GM11168 (cell line): ENCODE measurements around the gene SYCP3.

ENCODE experiments used
- in situ Hi-C: fragments of 300-500 bp; cut with MboI; formaldehyde crosslinking; loops from one replicate; pipeline ENCODE4 v1.12.0; 2022; ENCODE audit warnings: low sequenced_read_pairs; ENCODE audit not compliant: unreplicated experiment

SYCP3 gene

DNA sequence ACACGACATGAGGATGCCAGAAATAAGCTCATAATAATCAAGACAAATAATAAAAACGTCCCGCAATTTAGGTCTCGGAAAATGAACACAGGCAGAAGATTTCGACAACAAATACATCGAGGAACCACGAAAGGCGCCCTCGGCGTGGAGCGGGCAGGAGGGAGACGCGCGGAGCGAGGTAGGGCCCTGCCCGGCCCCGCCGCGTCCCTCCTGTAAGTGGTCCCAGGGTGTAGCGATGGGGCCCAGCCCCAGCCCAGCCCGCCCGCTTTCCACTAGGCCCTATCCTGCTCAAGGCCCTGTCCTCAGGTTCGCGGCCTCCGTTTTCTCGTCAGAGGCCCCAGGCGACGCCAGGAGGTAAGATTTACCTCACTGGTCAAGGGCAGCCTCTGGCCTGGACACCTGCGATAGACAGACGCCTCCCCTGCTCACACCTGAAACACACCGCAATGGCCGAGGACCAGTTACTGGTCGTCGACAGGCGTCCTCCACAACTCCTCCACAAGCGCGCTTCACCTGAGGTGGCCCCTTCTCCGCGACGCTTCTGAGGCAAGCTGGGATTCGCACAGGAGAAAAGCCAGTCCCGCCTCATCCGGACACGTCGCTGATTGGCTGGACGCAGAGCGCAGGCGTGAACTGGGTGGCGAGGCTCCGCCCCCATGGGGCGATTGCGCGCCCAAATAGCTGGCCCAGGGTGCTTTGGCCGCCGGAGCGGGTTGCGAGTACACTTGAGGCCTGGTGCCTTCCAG is at the start of gene SYCP3:
TSS of gene SYCP3 (minus strand) at position 543 of the 746 bp plus-strand sequence. CDS start 1,527 bp downstream, outside the sequence.
- in situ Hi-C loops: no loop called here

DNA sequence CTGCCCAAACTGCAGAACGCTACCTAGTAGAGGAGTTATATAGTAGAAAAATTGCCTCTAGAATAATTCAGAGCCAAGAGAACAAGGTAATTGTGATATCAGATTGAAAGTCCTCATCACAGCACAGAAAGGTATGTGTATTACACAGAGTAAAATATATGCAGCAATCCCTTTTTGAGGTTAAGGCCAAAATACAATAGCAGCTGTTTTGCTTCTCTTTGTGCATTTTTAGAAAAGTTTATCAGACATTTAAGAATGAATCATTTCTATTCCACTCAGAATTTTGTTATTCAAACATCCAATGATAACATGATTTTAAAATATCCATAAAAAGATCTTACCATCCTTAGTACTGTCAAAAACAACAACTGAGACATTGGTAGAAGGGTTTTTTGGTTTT is 46.4 kb upstream of the SYCP3 start:
- in situ Hi-C loops: no loop called here

DNA sequence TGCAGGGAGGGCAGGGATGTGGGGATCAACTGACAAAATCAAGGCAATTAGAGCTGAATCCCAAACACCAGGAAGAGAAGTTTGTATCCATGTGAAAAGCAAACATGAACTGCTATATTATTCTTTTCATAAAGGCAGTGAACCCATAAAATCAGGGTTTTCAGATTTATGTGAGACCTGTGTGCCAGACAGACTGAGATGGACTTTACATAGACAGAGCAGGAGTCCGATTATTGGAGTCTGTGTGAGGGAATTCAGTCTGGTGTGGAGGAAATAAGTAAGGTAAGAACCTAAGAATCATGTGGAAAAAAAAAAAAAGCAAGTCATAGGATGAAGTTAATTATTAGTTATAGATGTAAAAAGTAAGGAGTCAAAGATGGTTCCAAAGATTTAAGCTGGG is 45.1 kb upstream of the SYCP3 start:
- in situ Hi-C loops: no loop called here

DNA sequence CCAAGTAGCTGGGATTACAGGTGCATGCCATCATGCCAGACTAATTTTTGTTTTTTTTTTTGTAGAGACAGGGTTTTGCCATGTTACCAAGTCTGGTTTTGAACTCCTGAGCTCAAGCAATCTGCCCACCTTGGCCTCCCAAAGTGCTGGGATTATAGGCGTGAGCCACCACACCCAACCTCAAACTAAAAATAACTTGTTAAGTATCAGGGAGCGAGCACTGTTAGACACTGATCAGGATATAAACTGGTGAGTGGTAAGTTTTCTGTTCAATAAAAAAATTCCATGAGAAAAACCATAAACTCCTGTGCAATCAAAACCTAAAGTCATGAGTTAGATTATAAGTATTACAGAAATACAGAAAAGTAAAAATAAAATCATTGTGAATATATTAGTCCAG is 44.6 kb upstream of the SYCP3 start:
- in situ Hi-C loops: no loop called here

DNA sequence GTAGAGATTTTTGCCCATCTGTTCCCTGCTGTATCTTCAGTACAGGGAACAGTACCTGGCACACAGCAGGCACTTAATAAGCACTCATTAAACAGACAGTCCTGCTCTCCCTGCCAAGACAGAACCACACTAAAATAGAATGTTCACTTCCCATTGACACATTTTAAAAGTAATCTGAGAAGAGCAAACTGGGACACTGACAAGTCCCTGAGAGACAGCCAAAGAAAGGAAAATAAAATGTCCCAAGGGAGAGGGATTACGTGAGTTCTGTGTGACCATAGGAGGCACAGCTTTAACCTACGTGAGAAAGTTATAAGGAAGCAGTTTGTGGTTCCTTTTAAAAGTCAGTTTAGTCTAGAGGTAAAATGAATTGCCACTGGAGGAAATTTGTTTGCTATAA is 43.9 kb upstream of the SYCP3 start:
- in situ Hi-C loops: no loop called here

DNA sequence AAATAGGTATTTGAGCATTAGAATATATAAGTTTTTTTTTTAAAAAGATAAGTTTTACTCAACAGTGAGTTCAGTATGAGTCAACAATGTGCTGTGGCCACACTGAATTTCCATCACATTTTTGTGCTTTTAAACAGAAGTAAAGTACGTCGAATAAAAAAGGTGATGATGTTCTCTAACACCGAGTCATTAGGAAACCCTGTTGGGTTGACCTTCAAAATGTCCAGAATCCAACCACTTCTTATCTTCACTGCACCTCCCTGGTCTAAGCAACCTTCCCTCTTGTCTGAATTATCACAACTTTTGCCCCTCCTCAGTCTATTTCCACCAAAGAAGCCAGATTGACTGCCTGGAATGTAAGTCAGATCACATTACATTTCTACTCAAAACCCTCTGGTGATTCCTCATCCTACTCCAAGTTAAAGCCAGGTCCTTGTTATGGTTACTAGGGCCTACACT is 43.0 kb upstream of the SYCP3 start:
- in situ Hi-C loops: no loop called here

DNA sequence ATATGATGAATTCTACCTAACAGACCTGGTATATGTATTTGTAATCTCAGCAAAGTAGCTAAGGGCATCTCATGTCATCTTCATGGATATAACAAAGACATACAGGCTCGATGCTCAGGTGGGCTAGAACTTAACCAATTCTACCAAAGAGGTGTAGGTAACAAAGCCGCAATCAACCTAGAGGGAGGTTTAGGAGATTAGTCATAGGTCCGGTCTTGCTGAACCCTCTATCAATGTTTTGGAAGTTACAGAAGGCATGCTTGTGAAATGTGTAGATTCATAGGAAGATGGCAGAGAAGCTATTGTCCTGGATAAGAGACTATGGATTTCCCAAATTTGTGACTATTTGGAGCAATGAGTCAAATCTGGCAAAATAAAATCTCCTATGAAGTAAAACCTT is 42.6 kb upstream of the SYCP3 start:
- in situ Hi-C loops: no loop called here

DNA sequence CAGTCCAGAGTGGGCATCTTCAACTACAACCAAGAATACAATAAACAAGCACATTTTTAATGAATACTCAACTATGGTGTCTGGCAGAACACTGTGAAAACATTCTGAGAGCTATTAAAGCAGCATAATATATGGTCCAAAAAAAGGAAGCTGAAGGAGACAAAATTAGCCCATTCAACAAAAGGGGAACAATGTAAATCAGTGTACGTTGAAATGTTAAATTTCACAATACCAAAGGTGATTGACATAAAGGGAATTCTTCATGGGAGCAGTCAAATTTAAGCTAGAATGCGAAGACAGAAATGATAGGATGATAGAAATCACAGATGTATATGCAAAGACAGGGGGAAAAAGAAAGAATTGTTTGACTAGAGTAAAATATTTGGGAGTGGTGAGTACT is 41.3 kb upstream of the SYCP3 start:
- in situ Hi-C loops: no loop called here

DNA sequence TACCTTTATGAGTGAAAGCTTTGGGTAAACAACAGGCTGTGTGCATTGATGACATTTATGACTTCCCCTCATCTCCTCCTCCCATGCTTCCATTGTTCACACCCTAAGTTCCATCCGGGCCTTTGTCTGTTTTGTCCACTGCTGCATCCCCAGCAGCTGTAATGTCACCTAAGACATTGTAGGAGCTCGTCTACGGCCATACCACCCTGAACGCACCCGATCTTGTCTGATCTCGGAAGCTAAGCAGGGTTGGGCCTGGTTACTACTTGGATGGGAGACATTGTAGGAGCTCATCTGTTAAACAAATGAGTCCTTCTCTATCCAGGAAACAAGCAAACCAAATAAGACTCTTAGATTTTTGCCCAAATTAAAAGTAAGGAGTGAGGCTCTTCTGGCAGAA is 40.4 kb upstream of the SYCP3 start:
- in situ Hi-C loops: loop anchor here (5.0 kb wide), 1 partner anchor 53 kb away; the partner anchor contains the start of gene GNPTAB

DNA sequence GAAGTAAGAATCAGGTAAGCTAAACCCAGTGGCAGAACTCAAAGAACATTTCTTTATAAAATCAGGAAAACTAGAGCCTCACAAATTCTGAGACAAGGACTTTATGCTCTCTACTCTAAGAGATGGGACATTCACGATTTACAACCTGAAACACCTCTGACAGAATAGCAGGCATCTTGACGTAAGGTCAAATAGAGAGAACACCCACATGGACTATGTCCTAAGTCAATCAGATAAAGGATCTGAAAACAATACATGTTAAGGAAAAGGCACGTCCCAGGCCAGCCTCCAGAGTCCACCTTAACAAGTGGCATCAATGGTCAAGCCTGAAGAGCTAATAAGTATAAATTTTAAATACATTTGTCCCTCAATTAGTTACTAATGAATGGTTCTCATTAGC is 39.9 kb upstream of the SYCP3 start:
- in situ Hi-C loops: loop anchor here (5.0 kb wide), 1 partner anchor 53 kb away; the partner anchor contains the start of gene GNPTAB

DNA sequence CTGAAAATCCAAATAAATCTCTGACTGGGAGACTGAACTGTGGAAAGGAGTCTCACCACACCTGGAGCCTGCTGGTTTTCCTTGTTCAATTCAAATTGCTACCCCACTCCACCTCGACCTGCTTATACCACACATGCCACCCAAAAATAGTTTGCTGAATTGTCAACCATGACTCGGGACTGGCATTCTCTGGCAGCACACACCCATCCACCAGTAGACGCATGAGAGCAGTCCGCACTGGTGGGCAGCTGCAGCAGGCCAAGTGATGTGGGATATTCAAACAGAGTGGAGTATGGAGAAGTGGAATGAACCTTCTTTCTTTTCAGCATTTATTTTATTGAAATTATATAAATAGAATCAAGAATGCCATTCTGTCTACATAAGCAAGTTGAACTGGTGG is 38.7 kb upstream of the SYCP3 start:
- in situ Hi-C loops: loop anchor here (5.0 kb wide), 1 partner anchor 54 kb away; the partner anchor contains the start of gene GNPTAB

DNA sequence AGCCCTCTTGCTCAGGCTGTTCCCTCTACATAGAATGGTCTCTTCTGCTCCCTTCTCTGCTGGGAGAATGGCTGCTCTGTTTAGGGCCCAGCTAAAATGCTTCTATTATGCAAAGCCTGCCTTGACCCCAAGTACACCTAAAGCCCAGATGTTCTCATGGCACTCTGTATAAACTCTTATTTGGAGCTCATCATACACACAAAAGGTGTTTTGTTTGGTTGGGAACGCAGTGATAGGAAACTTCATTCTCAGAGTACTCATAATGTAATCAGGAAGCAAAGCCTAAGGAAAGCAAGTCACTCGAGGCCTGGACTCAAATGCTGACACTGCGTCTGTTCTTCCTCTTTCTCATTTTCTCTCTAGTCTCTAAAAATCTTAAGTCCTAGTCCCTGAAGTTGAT is 38.2 kb upstream of the SYCP3 start:
- in situ Hi-C loops: loop anchor here (5.0 kb wide), 1 partner anchor 55 kb away; the partner anchor contains the start of gene GNPTAB

DNA sequence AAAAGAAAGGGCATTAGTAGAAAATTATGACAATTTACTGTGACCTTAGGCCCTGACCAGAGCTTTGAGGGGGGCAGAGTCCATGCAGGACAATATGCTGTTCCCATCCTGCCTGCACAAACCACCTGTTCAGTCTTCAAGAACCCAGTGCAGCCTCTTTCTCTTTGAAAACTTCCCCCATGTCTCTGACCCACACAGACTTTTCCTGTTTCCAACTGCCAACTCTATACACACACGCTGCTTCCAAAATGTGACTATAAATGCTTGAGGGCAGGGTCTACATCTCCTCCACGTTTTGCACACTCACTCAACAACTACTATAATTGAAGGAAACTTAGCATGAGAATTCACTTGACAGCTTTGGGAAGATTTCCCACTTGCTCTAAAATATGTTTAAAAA is 36.6 kb upstream of the SYCP3 start:
- in situ Hi-C loops: loop anchor here (5.0 kb wide), 1 partner anchor 56 kb away; the partner anchor contains the start of gene GNPTAB

DNA sequence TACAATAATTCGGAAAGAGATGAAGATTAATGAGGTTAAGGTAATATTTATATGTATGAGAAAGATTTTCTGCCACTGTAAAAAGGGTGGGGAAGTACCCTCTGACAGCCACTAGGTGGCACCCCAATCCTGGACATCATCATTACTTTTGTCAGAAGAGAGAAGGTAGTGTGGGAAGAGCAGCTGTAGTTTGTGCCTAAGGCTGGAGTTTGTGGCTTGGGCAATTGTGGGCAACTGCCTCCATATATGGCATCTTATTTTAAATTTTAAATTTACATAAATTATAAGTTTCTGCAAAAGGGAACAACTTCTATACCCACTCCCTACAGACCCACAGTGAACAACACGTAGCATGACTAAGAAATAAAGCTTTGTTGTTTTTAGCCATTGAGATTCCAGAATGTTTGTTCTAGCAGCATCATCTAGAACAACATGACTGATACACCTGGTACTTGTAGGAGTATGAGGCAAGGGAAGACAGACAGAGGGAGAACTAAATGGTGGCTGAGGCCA is 34.4 kb upstream of the SYCP3 start:
- in situ Hi-C loops: no loop called here

DNA sequence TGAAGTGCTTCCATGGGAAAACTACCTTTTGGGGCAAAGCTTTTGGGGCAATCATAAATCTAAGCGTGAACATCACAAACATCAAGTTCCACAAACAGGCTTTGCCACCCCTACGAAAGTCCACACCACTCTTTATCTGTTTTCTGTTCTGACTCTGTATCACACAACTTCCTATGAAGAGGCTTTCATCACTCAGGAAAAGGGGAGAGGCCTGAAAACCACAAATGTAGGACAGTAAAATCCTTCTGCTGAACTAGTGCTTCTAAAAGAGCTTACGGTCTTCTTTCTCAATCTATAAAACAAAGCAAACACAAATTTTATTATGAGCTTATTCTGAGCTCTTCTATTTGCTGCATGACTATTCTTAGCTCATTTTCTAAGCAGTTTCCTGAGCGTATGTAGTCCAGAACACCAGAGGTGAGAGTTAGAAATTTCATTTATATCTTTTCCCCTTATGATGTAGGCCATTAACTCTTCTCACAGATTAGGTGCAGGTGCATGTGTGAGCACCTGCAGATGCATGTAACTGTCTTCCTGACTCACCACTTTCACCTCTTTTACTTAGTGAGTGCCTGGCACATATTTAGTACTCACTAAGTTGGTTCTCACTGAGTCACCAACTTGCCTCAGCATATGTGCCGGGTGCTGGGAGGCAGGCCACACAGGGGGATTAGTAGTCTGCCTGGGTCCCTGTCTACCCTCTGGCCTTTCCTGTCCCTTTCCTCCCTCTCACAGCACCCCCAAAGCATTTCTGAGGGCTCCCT is 32.9 kb upstream of the SYCP3 start:
- in situ Hi-C loops: no loop called here

DNA sequence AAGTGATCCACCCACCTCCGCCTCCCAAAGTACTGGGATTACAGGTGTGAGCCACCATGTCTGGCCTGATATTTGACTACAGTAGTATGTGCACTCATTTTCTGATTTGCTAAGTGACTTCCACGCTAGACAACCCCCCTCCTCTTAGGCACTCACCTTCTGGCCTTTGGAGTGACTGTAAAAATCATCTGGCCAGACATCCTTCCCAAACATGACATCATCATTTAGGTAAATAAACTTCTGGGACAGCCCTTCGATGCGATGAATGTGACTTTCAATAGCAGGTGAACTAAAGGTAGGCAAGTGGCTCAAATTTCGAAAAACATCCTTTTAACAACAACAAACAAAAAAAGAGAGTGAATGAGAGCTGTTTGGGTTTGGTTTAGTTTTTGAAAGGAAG is 30.6 kb upstream of the SYCP3 start:
- in situ Hi-C loops: loop anchor here (5.0 kb wide), 1 partner anchor 353 kb away; no protein-coding TSS in a partner anchor

DNA sequence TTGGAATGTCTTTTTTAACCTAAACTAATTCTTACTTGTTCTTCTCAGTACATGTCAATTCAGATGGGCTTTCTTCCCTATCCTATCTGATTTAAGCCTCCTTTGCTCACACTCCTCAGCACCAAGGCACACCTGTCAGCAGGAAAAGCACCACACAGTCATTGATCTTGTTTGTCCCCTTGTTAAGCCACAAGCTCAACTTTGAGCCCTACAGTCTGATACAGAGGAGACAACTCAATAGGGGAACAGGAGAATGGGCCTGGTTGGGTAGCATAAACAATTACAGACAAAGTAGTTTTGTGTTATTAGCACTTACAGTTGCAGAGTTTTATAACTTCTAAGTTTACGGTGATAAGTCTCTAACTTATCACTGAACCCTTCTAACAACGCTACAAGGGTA is 29.5 kb upstream of the SYCP3 start:
- in situ Hi-C loops: loop anchor here (5.0 kb wide), 1 partner anchor 351 kb away; no protein-coding TSS in a partner anchor

DNA sequence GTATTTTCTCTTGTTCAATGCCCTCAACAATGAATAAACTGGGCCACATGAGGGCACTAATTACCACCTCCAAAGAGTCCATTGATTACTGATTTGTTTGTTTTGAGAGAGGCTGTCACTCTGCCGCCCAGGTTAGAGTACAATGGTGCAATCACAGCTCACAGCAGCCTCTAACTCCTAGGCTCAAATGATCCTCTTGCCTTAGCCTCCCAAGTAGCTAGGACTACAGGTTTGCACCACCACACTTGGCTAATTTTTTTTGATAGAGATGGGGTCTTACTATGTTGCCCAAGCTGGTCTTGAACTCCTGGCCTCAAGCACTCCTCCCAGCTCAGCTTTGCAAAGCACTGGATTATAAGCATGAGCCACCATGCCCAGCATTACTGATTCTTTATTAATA is 28.3 kb upstream of the SYCP3 start:
- in situ Hi-C loops: loop anchor here (5.0 kb wide), 1 partner anchor 350 kb away; no protein-coding TSS in a partner anchor

DNA sequence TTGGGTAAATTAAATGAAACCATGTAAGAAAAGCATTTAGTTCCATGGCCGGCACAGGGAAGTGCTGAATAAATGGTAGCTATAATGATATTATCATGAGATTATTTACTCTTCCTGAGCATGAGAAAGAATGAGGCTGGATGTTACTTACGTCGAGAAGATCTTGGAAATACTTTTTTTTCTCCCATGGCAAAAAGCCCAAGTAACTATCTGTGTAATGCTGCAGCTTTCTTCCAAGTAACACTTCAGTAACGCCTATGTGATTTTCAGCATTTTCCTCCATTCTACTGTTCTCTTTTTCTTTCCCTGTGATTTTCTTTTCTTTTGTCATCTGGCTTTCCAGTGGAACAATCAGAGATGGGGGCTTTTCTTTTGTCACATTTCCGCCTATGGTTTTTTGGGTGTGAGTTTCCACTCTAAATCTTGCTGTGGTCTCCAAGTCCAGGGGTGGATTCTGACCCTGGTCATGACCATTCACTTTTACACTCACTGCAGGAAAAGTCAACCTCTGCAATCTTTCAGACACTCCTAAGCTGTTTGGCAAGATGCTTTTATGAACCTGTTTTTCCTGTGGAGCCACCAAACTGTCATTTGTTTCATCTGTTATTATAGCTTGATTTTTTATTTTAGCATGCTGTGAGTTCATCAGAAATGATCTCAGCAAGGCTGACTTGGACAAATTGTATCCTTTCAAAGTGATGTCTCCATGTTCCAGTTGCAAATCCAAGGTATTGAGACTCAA is 25.0 kb upstream of the SYCP3 start:
- in situ Hi-C loops: no loop called here

DNA sequence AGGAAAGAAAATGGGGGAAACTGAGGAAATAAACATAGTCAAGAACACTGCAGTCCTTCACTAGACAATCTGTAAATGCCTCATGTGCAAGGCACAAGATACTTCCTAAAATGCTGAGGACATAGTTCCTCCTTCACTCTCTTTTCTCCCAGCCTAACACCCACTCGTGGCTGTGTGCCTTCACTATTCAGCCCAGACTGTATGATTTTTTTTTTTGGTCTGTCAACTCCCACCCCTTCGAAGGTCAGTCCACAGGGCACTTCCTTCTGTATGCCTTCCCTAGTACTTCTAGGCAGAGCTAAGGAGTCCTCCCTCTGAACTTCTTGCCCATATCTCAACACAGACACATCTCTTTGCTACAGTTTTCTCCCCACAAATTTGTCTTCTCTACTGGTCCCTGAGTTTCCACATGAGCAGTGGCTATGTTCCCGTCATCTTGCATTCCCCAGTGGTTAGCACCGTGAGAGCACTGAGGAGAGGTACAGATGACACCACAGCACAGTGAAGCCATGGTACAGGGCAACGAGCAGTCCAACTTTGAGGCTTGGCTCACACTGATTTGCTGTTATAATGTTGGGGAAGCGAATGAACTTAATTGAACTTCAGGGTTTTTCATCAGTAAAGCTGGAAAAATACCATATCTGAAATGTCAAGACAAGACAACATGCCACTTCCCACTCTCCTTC is 24.1 kb upstream of the SYCP3 start:
- in situ Hi-C loops: no loop called here
